ENCODE data around the gene PRH1. TPM values are rescaled to one million over a fixed set of nuclear protein-coding genes. Genes with fewer than 3 reads are reported as not detected.

Gene PRH1
- total RNA-seq, 2 donors from 2014 or later: 13.4 to 42.6 TPM

- WGBS, 2 experiments (ENCODE audit: insufficient coverage in 1 of 2, insufficient read length in 1 of 2): 92 to 95% methylated on average over 3 to 4 of the region's 4 CpGs
- peaks cover 31% of the 10 kb centered on the region for H3K9me3 Mint-ChIP-seq
- DNase-seq: no peak
- peak; percentile 50 for TF ChIP-seq CTCF (conservative IDR thresholded peaks at IDR 0.05)
- no peaks in the 10 kb centered on the region for H3K4me1 ChIP-seq (ENCODE audit: control insufficient read depth, insufficient read depth, low read length)
- no peak overlapping the region for H3K4me3 ChIP-seq (ENCODE audit: low read length)
- no peak overlapping the region for H3K4me3 Mint-ChIP-seq
- peaks cover 26% of the 10 kb centered on the region for H3K36me3 Mint-ChIP-seq (ENCODE audit: low read depth)
- no peaks in the 10 kb centered on the region for H3K36me3 ChIP-seq (ENCODE audit: control insufficient read depth, insufficient read depth, low read length)
- no peak overlapping the region for H3K27ac ChIP-seq (ENCODE audit: low read depth, low read length)
- H3K27ac Mint-ChIP-seq: no peak overlapping the region
- no peaks in the 10 kb centered on the region for H3K27me3 ChIP-seq (ENCODE audit: control insufficient read depth, insufficient read depth, low read length, poor library complexity, severe bottlenecking)
- no peak overlapping the region for H3K9ac ChIP-seq (ENCODE audit: extremely low read depth, low read length, poor library complexity, severe bottlenecking)
- no peaks in the 10 kb centered on the region for H3K27me3 Mint-ChIP-seq (ENCODE audit: insufficient read depth)
- peaks cover 29% of the 10 kb centered on the region for H3K9me3 ChIP-seq (ENCODE audit: control insufficient read depth, low read length)
- no peaks in the 10 kb centered on the region for H3K4me1 Mint-ChIP-seq
Observed at GRCh38 chr12:10904686-10905085, 20.6 kb upstream of the PRH1 start.

GRCh38 chr12:10901427-10901826 is 17.4 kb upstream of the PRH1 start:
- H3K4me3 ChIP-seq (ENCODE audit: low read length): no peak overlapping the region
- H3K4me1 ChIP-seq (ENCODE audit: control insufficient read depth, insufficient read depth, low read length): no peaks in the 10 kb centered on the region
- no peak overlapping the region for H3K9ac ChIP-seq (ENCODE audit: extremely low read depth, low read length, poor library complexity, severe bottlenecking)
- H3K27ac ChIP-seq (ENCODE audit: low read depth, low read length): no peak overlapping the region
- no peaks in the 10 kb centered on the region for H3K36me3 ChIP-seq (ENCODE audit: control insufficient read depth, insufficient read depth, low read length)
- no peaks in the 10 kb centered on the region for H3K27me3 Mint-ChIP-seq (ENCODE audit: insufficient read depth)
- peak; percentile 49 for TF ChIP-seq CTCF (conservative IDR thresholded peaks at IDR 0.05)
- H3K9me3 Mint-ChIP-seq: peaks cover 31% of the 10 kb centered on the region
- H3K9me3 ChIP-seq (ENCODE audit: control insufficient read depth, low read length): peaks cover 29% of the 10 kb centered on the region
- WGBS, 2 experiments (ENCODE audit: insufficient coverage in 1 of 2, insufficient read length in 1 of 2): 100% methylated on average over 1 of the region's 1 CpG; no CpG with 5 or more reads in 1 of the 2 experiments
- no peak overlapping the region for H3K4me3 Mint-ChIP-seq
- H3K36me3 Mint-ChIP-seq (ENCODE audit: low read depth): peaks cover 33% of the 10 kb centered on the region
- DNase-seq: no peak
- H3K4me1 Mint-ChIP-seq: no peaks in the 10 kb centered on the region
- no peak overlapping the region for H3K27ac Mint-ChIP-seq
- no peaks in the 10 kb centered on the region for H3K27me3 ChIP-seq (ENCODE audit: control insufficient read depth, insufficient read depth, low read length, poor library complexity, severe bottlenecking)

GRCh38 chr12:10900972-10901371 is 16.9 kb upstream of the PRH1 start:
- WGBS, 2 experiments (ENCODE audit: insufficient coverage in 1 of 2, insufficient read length in 1 of 2): 80% methylated on average over 1 of the region's 1 CpG; no CpG with 5 or more reads in 1 of the 2 experiments
- Histone ChIP-seq H3K4me3 (ENCODE audit: low read length) (no peak overlapping the region), H3K27me3 (ENCODE audit: control insufficient read depth, insufficient read depth, low read length, poor library complexity, severe bottlenecking) (no peaks in the 10 kb centered on the region), H3K27ac (ENCODE audit: low read depth, low read length) (no peak overlapping the region), H3K9me3 (ENCODE audit: control insufficient read depth, low read length) (peaks cover 29% of the 10 kb centered on the region), H3K36me3 (ENCODE audit: control insufficient read depth, insufficient read depth, low read length) (no peaks in the 10 kb centered on the region), H3K4me1 (ENCODE audit: control insufficient read depth, insufficient read depth, low read length) (no peaks in the 10 kb centered on the region), H3K9ac (ENCODE audit: extremely low read depth, low read length, poor library complexity, severe bottlenecking) (no peak overlapping the region)
- Mint-ChIP-seq H3K4me3 (no peak overlapping the region), H3K27me3 (ENCODE audit: insufficient read depth) (no peaks in the 10 kb centered on the region), H3K27ac (peak overlapping the region; percentile 49), H3K36me3 (ENCODE audit: low read depth) (peaks cover 31% of the 10 kb centered on the region), H3K9me3 (peaks cover 31% of the 10 kb centered on the region), H3K4me1 (no peaks in the 10 kb centered on the region)
- TF ChIP-seq CTCF (conservative IDR thresholded peaks at IDR 0.05): no peak
- DNase-seq: no peak

Data from endodermal cell (in vitro differentiated cells).